ENCODE measurements around the gene ATXN1.
"Not testable (repeated sequence)": the region's sequence is repeated elsewhere in the genome, so short reads cannot be mapped to it uniquely, and the experiment has no call there.

The ATXN1 gene

GRCh38 chr6:16720861-16721260 lies 40.4 kb downstream of the ATXN1 start:
- no peak for DNase-seq (ENCODE audit: low read depth)

DNA sequence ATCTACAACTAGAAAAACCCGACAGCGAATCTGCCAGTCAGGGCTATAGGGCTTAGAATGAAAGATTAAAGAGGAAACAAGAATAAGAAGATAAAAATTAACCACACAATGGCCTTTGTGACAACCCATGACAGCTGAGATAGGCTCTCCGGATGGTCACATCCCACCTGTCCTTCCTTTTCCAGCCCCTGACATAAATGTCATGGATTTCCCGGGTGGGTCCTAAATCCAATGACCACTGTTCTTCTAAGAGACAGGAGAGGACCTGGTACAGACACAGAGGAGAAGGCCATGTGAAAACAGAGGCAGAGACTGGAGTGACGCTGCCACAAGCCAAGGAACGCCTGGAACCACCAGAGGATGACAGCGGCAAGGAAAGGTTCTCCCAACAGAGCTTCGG lies 41.8 kb downstream of the ATXN1 start:
- DNase-seq (ENCODE audit: low read depth) = no peak

GRCh38 chr6:16718356-16718755 lies 42.9 kb downstream of the ATXN1 start:
- no peak for DNase-seq (ENCODE audit: low read depth)

DNA sequence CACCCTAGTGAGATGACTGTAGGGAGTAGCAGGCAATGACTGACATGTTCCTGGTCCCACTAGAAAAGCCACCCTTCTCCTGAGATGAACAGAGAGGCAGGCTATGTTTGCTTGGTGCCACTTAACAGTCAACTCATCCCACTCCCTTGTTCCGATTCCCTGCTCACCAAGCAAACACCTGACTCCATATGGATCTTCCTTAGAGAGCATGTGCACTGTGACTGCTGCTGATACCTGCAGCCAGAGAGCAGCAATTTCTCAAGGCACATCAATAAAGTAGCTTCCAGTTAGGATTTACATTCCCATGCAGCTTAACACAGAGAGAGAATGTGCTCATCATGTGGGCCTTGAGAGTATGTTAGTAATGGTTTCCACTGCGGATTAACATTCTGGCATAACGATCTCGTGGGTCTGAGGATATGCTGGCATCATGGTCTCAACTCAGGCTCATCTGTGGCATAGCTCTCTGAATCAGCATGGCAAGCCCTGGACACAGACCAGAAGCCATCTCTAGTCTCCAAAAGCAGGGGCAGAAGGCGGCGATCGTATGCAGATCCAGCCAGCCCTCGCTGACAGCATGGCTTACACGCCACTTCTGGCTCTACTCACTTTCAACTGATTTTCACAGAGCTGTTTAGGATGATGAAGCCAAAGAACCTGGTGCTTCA lies 43.9 kb downstream of the ATXN1 start:
- DNase-seq (ENCODE audit: low read depth) = no peak

DNA sequence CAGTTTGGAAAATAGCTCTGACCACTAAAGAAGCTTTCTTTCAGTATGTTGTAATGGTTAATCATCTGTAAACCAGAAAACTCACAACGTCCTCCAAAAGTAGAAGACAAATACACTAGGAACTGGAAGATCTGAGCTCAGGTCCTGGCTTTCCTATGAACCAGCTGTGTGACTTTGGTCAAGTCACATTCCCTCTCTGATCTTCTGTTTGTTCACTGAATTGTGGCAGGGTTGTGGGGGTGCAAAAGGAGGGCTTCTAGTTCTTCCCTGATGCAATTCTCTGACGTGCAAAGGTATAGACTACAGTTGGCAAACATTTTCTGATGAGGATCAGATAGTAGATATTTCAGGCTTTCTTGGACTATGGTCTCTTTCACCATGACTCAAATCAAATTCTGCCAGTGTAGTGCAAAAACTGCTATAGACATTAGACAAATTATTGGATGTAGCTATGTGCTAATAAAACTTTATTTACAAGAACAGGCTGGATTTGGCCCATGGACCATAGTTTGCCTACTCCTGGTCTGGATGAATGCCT lies 44.9 kb downstream of the ATXN1 start:
- no peak for DNase-seq (ENCODE audit: low read depth)

- no peak for DNase-seq (ENCODE audit: low read depth)
These were observed 47.7 kb downstream of the ATXN1 start for GRCh38 chr6:16713597-16713996.

GRCh38 chr6:16712931-16713484 lies 48.3 kb downstream of the ATXN1 start:
- DNase-seq (ENCODE audit: low read depth) = no peak

DNA sequence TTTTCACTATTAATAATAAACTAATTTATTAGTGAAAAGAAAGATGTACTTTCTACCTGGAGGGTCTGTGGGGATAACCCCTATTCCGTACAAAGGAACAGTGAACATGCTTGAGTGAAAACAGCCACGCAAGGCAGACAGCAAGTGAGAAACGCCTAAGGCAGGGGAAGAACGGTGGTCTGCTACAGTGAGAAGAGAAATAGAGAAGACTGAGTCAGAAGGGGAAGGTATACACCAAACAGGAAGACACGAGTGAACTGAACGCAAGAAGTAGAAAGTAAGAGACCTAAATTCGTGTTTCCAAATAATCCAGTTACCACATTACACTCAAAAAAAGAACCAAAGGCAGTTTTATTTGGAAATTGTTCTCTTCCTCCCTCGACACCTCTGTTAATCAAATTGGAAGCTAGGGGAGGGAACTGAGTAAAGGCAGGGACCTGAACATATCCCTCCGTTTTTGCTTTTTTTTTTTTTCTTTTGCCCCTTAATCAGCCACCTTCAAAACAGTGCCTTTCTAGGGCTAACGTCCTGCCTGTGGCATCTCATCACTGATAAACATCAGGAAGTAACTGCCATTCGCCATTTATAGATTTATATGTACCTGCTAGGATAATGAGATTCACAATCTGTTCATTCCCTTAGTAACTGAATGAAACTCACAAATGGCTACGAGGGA lies 48.9 kb downstream of the ATXN1 start:
- DNase-seq (ENCODE audit: low read depth) = no peak

- DNase-seq (ENCODE audit: low read depth) = peak; percentile 26
These were observed 49.6 kb downstream of the ATXN1 start for GRCh38 chr6:16711546-16712254.

GRCh38 chr6:16706911-16707783 lies 54.1 kb downstream of the ATXN1 start:
- DNase-seq (ENCODE audit: low read depth) = no peak

DNA sequence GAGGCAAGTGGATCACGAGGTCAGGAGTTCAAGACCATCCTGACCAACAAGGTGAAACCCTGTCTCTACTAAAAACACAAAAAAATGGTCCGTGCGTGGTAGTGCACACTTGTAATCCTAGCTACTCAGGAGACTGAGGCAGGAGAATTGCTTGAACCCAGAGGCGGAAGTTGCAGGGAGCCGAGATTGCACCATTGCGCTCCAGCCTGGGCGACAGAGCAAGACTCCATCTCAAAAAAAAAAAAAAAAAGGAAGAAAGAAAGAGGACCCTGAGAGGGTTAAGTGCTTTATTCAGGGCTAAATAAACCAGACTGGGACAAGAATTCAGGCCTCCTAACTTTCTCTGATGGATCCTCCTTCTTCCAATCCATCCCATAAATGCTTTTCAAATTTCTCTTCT lies 54.8 kb downstream of the ATXN1 start:
- not testable (repeated sequence) for DNase-seq (ENCODE audit: low read depth)

DNA sequence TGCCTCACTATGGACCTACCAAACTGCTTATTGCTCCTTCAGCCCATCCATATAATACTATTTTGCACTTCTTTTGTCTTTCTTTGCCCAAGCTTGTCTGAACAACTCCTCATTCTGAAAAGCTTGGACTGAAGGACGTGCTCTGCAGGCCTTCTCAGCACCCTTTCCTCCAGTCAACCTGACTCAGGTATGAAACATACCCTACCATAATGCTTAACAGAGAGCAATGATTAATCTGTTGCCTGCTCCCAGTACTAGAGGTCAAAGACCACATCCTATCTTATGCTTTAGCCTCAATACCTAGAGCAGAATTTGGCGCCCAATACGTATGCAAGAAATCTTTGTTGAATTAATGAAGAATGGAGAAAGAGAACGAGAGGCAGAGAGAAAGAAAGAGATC lies 55.2 kb downstream of the ATXN1 start:
- DNase-seq (ENCODE audit: low read depth) = no peak

- DNase-seq (ENCODE audit: low read depth) = no peak
These were observed 55.9 kb downstream of the ATXN1 start for GRCh38 chr6:16705081-16705993.

- no peak for DNase-seq (ENCODE audit: low read depth)
These were observed 56.7 kb downstream of the ATXN1 start for GRCh38 chr6:16704401-16705045.

GRCh38 chr6:16702627-16703378 lies 58.5 kb downstream of the ATXN1 start:
- DNase-seq (ENCODE audit: low read depth) = not testable (repeated sequence)

DNA sequence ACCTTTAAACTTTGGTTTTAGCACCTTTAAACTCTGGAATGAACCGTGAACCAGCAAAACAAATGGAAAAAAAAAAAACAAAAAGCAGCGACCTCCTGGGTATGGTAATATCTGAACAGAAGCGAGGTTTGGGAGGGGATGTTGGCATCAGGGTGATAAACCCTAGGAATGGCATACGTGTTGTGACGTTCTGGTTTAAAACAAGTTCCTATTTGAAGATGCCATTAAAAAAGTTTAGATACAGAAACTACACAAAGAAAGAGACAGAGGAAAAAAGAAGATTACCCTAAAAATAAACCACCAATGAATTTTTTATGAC lies 60.4 kb downstream of the ATXN1 start:
- DNase-seq (ENCODE audit: low read depth) = no peak

- DNase-seq (ENCODE audit: low read depth) = no peak
These were observed 60.9 kb downstream of the ATXN1 start for GRCh38 chr6:16700202-16700915.

DNA sequence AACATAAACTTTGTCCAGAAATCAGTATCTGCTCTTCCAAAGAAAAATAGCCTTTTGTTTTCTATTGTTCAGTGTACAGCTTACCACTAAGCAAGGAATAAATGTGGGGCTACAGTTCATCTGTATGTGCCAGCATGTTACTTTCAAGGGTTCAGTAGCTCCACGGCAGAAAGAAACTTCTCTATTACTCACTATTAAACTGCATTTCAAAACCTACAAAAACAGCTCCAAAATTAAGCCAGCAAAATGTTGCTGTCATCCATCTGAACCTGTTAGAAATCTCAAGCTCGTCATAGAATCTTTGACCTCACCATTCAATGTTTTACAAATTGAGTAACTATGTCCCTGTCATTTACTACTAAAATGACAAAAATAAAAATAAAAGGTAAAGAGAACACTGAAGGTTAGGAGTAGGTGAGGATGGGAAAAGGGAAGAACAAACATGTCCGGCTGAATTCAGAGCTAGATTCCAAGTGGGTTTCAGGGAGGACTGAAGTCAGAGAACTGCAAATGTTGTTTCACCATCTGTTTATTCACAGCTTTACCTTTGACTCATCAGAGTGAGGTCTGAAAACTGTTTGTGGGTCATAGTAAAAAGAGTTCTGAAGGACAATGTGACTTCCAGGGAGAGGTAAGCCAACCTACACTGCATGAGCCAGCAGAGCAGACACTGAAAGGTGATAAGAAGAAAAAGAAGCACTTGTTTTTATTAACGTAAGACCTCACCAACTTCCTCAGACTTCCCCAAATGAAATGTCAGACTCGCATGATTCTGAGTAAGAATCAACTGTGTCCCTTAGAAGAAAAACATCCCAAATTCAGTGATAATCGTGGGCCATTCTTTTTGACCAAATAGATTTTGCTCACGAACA lies 62.0 kb downstream of the ATXN1 start:
- no peak for DNase-seq (ENCODE audit: low read depth)
